Measurements from ENCODE around the gene NOX1. TPM values are rescaled to one million over a fixed set of nuclear protein-coding genes. Genes with fewer than 3 reads are reported as not detected.
"Not testable (repeated sequence)": the region's sequence is repeated elsewhere in the genome, so short reads cannot be mapped to it uniquely, and the experiment has no call there.

The NOX1 gene
- total RNA-seq, 1 donor from 2014 or later, result not detected

GRCh38 chrX:100819837-100820666 lies 54.1 kb downstream of the NOX1 start, which contains the start of gene CSTF2:
CSTF2 (plus strand) TSS chrX:100820391; CDS start chrX:100820417, 26 bp downstream.
- Mint-ChIP-seq H3K4me3 (ENCODE audit: unreplicated experiment) (peak within 1 kb of the TSS; percentile 79), H3K27ac (ENCODE audit: unreplicated experiment) (peak within 1 kb of the TSS; percentile 58), H3K27me3 (ENCODE audit: low read depth) (peaks cover 5% of the 10 kb centered on the region), H3K9me3 (ENCODE audit: low read depth) (no peaks in the 10 kb centered on the region), H3K36me3 (ENCODE audit: low read depth) (peaks cover 3% of the 10 kb centered on the region), H3K4me1 (ENCODE audit: low read depth) (peaks cover 10% of the 10 kb centered on the region)
- TF ChIP-seq CTCF (IDR thresholded peaks at IDR 0.05), result peak; percentile 40
- peak; percentile 94 for DNase-seq (ENCODE audit: low spot score)

GRCh38 chrX:100819534-100819836 lies 54.7 kb downstream of the NOX1 start:
- no peak for DNase-seq (ENCODE audit: low spot score)
- H3K27ac Mint-ChIP-seq (ENCODE audit: unreplicated experiment), result peak overlapping the region; percentile 58
- H3K4me3 Mint-ChIP-seq (ENCODE audit: unreplicated experiment), result peak overlapping the region; percentile 79
- TF ChIP-seq CTCF (IDR thresholded peaks at IDR 0.05), result no peak
- peaks cover 3% of the 10 kb centered on the region for H3K36me3 Mint-ChIP-seq (ENCODE audit: low read depth)
- peaks cover 8% of the 10 kb centered on the region for H3K27me3 Mint-ChIP-seq (ENCODE audit: low read depth)
- H3K4me1 Mint-ChIP-seq (ENCODE audit: low read depth), result peaks cover 10% of the 10 kb centered on the region
- H3K9me3 Mint-ChIP-seq (ENCODE audit: low read depth), result no peaks in the 10 kb centered on the region

GRCh38 chrX:100817340-100817739 lies 56.8 kb downstream of the NOX1 start:
- TF ChIP-seq CTCF (IDR thresholded peaks at IDR 0.05), result no peak
- Mint-ChIP-seq H3K4me1 (ENCODE audit: low read depth) (peaks cover 10% of the 10 kb centered on the region), H3K4me3 (ENCODE audit: unreplicated experiment) (no peak overlapping the region), H3K27me3 (ENCODE audit: low read depth) (peaks cover 11% of the 10 kb centered on the region), H3K9me3 (ENCODE audit: low read depth) (no peaks in the 10 kb centered on the region), H3K36me3 (ENCODE audit: low read depth) (no peaks in the 10 kb centered on the region), H3K27ac (ENCODE audit: unreplicated experiment) (no peak overlapping the region)
- no peak for DNase-seq (ENCODE audit: low spot score)

GRCh38 chrX:100812216-100813158 lies 61.7 kb downstream of the NOX1 start:
- peaks cover 28% of the 10 kb centered on the region for H3K27me3 Mint-ChIP-seq (ENCODE audit: low read depth)
- peaks cover 11% of the 10 kb centered on the region for H3K9me3 Mint-ChIP-seq (ENCODE audit: low read depth)
- no peak for DNase-seq (ENCODE audit: low spot score)
- peaks cover 1% of the 10 kb centered on the region for H3K36me3 Mint-ChIP-seq (ENCODE audit: low read depth)
- no peak overlapping the region for H3K4me3 Mint-ChIP-seq (ENCODE audit: unreplicated experiment)
- no peak for TF ChIP-seq CTCF (IDR thresholded peaks at IDR 0.05)
- no peaks in the 10 kb centered on the region for H3K4me1 Mint-ChIP-seq (ENCODE audit: low read depth)
- H3K27ac Mint-ChIP-seq (ENCODE audit: unreplicated experiment), result no peak overlapping the region

GRCh38 chrX:100808265-100808664 lies 65.9 kb downstream of the NOX1 start:
- not testable (repeated sequence) for H3K36me3 Mint-ChIP-seq (ENCODE audit: low read depth); H3K27ac Mint-ChIP-seq (ENCODE audit: unreplicated experiment); DNase-seq (ENCODE audit: low spot score); H3K4me3 Mint-ChIP-seq (ENCODE audit: unreplicated experiment); H3K4me1 Mint-ChIP-seq (ENCODE audit: low read depth)
- H3K27me3 Mint-ChIP-seq (ENCODE audit: low read depth), result peaks cover 27% of the 10 kb centered on the region
- H3K9me3 Mint-ChIP-seq (ENCODE audit: low read depth), result peaks cover 30% of the 10 kb centered on the region

Data from chondrocyte (in vitro differentiated cells).